Measurements from ENCODE around the gene RSAD2.

GRCh38 chr2:6883448-6884122 lies 6.0 kb downstream of the RSAD2 start:
- TF ChIP-seq CTCF (IDR thresholded peaks at IDR 0.05; ENCODE audit: insufficient read depth, low read length, poor library complexity, severe bottlenecking) = no peak
- TF ChIP-seq EZH2phosphoT487 (conservative IDR thresholded peaks at IDR 0.05; ENCODE audit: low read length) = no peak
